WTC11 (cell line): ENCODE measurements around the gene NCAPH2.

Experiments
- CBFB ChIP-seq: sonication (generic); formaldehyde crosslinking; IDR thresholded peaks from 2 replicates; pipeline ENCODE4 v1.8.1; 2022; ENCODE audit warnings: mild to moderate bottlenecking, low read depth, missing genetic modification reagents
- CTCF ChIP-seq: fragments of 200-600 bp; IDR thresholded peaks from 2 replicates; pipeline ENCODE4 v1.8.0; 2022; ENCODE audit warnings: antibody characterized with exemption
- ERG ChIP-seq: fragments of 250-450 bp; sonication (Bioruptor Pico); IDR thresholded peaks from 2 replicates; pipeline ENCODE4 v1.8.0; 2021; ENCODE audit warnings: mild to moderate bottlenecking
- GRHL2 ChIP-seq: fragments of 250-450 bp; sonication (Bioruptor Pico); IDR thresholded peaks from 2 replicates; pipeline ENCODE4 v1.8.0; 2022; ENCODE audit warnings: mild to moderate bottlenecking, moderate library complexity; ENCODE audit not compliant: insufficient replicate concordance, severe bottlenecking
- ZNF512 ChIP-seq: sonication (generic); formaldehyde crosslinking; IDR thresholded peaks from 2 replicates; pipeline ENCODE4 v1.8.1; 2022; ENCODE audit warnings: missing genetic modification reagents, borderline replicate concordance

GRCh38 chr22:50507421-50507990 is 518 bp upstream of the NCAPH2 start, which contains the start of gene LMF2:
- TF ChIP-seq ZNF512 (CRISPR knock-in tag) (no peak), ERG (CRISPR knock-in tag) (no peak), CTCF (no peak), GRHL2 (CRISPR knock-in tag) (no peak), CBFB (CRISPR knock-in tag) (no peak)
